ENCODE data around the gene ENTHD1.
A peak's percentile ranks its signal among the peaks of the same experiment; 100 is the strongest.

Gene ENTHD1, protein sequence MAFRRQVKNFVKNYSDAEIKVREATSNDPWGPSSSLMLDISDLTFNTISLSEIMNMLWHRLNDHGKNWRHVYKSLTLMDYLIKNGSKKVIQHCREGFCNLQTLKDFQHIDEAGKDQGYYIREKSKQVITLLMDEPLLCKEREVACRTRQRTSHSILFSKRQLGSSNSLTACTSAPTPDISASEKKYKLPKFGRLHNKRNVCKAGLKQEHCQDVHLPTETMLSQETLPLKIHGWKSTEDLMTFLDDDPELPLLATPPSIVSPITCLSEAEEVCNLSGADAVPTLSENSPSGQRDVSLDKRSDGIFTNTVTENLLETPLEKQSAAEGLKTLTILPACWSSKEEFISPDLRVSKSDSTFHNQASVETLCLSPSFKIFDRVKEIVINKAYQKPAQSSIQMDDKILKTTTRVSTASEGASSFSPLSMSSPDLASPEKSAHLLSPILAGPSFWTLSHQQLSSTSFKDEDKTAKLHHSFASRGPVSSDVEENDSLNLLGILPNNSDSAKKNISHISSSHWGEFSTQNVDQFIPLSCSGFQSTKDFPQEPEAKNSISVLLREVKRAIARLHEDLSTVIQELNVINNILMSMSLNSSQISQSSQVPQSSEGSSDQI

GRCh38 chr22:39893526-39893925 lies at the start of gene ENTHD1:
ENTHD1 (minus strand) TSS chr22:39893760; CDS start chr22:39887748, 6,012 bp downstream.
- no peak for DNase-seq

GRCh38 chr22:39943337-39943736 lies 49.8 kb upstream of the ENTHD1 start:
- DNase-seq, result no peak

- DNase-seq, result no peak
Measured at GRCh38 chr22:39942439-39943230, 49.1 kb upstream of the ENTHD1 start.

DNA sequence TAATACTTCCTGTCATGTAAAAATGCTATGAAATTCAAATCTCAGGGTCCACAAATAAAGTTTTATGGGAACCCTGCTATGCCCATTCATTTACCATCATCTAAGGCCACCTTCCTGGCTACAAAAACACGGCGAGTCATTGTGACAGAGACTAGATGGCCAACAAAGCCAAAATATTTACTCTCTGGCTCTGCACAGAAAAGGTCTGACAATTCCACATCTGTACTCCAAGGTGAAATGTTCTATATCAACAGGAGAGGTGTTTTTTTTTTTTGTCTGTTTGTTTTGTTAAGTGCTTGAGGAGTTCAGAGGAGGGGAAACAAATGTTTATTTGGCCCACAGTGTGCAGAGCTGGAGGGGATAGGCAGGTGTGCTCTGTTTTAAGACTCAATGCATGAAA lies 48.0 kb upstream of the ENTHD1 start:
- no peak for DNase-seq

- DNase-seq, result no peak
Measured at GRCh38 chr22:39940757-39941305, 47.3 kb upstream of the ENTHD1 start.

GRCh38 chr22:39939830-39940229 lies 46.3 kb upstream of the ENTHD1 start:
- no peak for DNase-seq

GRCh38 chr22:39938509-39939111 lies 45.0 kb upstream of the ENTHD1 start:
- DNase-seq, result no peak

DNA sequence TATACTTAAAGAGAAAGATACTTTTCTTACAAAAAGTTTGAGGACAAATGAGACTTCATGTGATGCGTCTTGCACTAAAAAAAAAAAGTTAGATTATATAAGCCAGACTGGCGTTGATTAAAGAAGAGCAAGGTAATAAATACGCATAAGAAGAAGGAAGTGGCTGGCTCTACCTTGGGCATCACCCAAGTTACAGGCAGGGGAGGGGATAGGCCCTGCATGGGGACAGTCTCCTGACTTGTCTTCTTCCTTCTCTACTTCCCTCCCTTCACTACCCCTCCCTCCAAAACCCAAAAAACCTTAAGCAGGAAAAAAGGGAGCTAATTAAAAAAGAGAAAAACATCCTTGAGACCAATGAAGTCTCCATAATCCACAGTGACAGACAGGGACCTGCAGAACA lies 44.3 kb upstream of the ENTHD1 start:
- DNase-seq, result no peak

GRCh38 chr22:39936523-39937145 lies 43.1 kb upstream of the ENTHD1 start:
- no peak for DNase-seq

GRCh38 chr22:39935612-39936011 lies 42.1 kb upstream of the ENTHD1 start:
- no peak for DNase-seq

DNA sequence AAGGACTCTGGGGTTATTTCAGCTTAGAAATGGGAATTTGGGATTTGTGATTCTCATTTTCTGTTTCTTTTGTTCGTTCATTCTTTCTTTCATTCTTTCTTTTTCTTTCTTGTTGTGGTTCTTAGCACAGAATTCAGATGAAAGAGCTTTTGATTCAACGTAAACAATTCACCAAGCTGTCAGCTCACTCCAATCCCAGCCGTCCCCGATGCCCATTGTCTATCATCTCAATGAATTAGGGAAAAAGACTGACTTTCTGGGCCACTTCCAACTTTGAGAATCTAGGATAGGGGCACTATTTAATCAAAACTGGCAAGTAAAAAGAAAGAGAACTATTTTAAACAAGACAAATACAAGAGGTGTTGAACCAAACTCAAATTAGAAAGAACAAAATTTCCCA lies 41.6 kb upstream of the ENTHD1 start:
- no peak for DNase-seq

DNA sequence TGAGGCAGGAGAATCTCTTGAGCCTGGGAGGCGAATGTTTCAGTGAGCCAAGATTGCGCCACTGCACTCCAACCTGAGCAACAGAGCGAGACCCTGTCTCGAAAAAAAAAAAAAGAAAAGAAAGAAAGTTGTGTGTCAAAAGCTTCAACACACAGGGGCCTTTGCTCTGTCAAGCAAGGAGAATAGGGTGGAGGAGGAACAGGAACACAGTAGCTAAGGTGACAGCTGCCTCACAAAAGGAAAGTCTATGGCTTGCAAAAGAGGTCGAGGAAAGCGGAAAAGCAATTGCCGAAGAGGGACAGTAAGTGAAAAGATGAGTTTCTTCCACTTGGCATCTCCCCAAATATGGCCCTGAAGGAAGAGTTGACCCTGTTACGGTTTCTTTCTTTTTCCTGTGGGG lies 40.2 kb upstream of the ENTHD1 start:
- DNase-seq, result no peak

GRCh38 chr22:39932918-39933649 lies 39.5 kb upstream of the ENTHD1 start:
- DNase-seq, result peak in 1 of 2 experiments; percentile 25

DNA sequence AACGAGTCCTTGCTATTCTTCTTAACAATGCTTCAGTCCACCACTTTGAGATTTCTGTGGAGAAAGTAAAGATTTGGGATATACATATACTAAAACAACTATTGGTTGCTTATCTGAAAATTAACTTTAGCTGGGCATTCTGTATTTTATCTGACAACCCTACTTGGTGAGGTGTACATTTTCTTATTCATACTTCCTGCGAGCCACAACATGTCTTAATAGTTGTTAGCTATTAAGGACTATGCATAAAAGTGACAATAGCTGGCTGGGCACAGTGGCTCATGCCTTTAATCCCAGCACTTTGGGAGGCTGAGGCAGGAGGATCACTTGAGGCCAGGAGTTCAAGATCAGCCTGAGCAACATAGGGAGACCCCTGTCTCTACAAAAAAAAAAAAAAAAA lies 38.6 kb upstream of the ENTHD1 start:
- no peak for DNase-seq

- DNase-seq, result no peak
Measured at GRCh38 chr22:39931251-39931650, 37.7 kb upstream of the ENTHD1 start.

- DNase-seq, result no peak
Measured at GRCh38 chr22:39928536-39929520, 35.3 kb upstream of the ENTHD1 start.

DNA sequence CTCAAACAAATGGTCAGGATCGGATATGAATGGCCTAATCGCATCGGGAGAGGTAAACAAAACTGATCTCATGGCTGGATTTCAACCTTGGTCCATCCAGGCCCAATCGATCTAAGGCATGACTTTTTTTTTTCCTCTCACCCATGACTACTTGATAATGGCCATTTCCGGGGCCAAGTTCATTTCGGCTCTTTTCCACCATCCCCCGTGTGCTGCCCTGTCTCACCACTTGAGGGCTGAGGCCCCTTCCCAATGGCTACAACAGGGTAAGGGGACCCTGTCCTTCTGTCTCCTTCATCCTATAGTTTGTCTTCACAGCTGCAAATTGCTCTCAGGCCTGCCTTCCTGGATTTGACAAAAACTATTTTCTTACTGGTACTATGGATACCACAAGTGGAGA lies 34.0 kb upstream of the ENTHD1 start:
- no peak for DNase-seq

- no peak for DNase-seq
Measured at GRCh38 chr22:39926753-39927152, 33.2 kb upstream of the ENTHD1 start.

DNA sequence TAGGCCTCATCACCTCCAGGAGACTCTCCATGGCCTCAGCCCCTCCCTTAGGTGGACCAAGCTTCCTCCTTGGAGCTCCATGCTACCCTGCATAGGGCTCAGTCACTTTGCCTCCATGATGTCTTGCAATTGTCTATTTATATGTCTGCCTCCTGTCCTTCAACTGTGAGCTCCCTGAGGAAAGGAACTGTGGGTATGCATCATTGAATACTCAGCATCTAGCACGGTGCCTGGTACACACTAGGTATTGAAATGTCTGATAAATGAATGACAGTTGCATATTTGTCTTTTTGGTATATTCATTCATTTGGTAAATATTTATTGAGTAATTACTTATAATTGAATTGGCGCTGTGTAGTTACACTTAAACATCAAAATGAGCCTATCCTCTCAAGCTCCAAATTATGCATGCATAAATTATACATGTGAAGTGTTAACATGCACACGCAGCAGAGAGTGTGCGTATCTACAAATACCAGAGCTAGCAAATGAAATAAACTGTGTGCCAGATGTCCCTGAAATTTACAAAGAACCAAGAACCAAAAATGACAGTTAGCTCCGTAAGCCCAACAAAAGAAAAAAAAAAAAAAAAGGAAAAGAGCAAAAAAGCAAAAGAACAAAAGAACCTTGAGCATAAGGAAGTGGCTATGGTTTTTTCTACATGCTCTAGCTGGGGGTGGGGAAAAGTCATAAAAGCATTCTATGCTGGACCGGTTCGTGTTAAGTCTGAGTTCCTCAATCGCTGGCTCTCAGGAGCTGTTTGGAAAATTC lies 32.5 kb upstream of the ENTHD1 start:
- DNase-seq, result no peak

DNA sequence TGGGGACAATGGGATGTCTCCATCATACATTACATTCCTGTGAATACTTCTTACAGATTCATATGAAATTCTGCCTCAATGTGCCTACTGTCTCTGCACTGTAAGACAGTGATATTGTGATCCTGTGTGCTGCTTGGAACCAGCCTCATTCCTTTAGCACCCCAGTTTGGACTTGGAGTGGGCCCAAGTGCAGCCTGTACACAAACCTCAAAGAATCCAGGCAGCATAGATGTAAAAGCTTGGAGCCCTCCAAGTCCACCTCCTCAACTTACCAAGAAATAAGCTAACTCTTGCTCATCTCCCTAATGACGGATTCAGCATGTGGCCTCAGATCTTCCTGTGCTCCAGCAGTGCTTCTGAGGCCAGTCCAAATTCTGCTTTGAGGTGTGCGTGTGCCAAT lies 31.7 kb upstream of the ENTHD1 start:
- no peak for DNase-seq

All from NCI-H446 (cell line).